SK-N-SH treated with all-trans-retinoic acid at 6 μM for 48 hours (cell line): ENCODE measurements around the gene OTOF.

Source experiments
- ATAC-seq: fragments of 200-7000 bp; cut with Tn5 transposase; 3 replicates; pipeline ENCODE4 v1.9.1; 2020; ENCODE audit warnings: mild to moderate bottlenecking, moderate library complexity
- ARNTL ChIP-seq: fragments of 450-650 bp; formaldehyde crosslinking; IDR thresholded peaks from 2 replicates; pipeline ENCODE4 v1.5.0; 2020; ENCODE audit warnings: low read depth, mild to moderate bottlenecking, moderate library complexity, borderline replicate concordance
- BACH2 ChIP-seq: fragments of 250-450 bp; sonication (Bioruptor Pico); IDR thresholded peaks from 2 replicates; pipeline ENCODE4 v1.9.0; 2021; ENCODE audit warnings: mild to moderate bottlenecking, borderline replicate concordance
- CSDC2 ChIP-seq: fragments of 250-450 bp; sonication (Bioruptor Pico); IDR thresholded peaks from 2 replicates; pipeline ENCODE4 v1.5.0; 2020; ENCODE audit warnings: mild to moderate bottlenecking, moderate library complexity
- ESRRG ChIP-seq: fragments of 250-450 bp; sonication (Bioruptor Pico); IDR thresholded peaks from 2 replicates; pipeline ENCODE4 v1.6.1; 2021; ENCODE audit warnings: mild to moderate bottlenecking
- OSR1 ChIP-seq: fragments of 250-450 bp; sonication (Bioruptor Pico); IDR thresholded peaks from 2 replicates; pipeline ENCODE4 v1.8.0; 2022; ENCODE audit warnings: moderate library complexity, mild to moderate bottlenecking, inconsistent platforms
- POU6F1 ChIP-seq: fragments of 250-450 bp; sonication (Bioruptor Pico); IDR thresholded peaks from 2 replicates; pipeline ENCODE4 v1.8.0; 2021; ENCODE audit warnings: low read depth, mild to moderate bottlenecking, moderate library complexity, borderline replicate concordance
- PPARA ChIP-seq: fragments of 250-450 bp; sonication (Bioruptor Pico); IDR thresholded peaks from 2 replicates; pipeline ENCODE4 v1.5.0; 2020; ENCODE audit warnings: mild to moderate bottlenecking, borderline replicate concordance
- RARB ChIP-seq: fragments of 250-450 bp; sonication (Bioruptor Pico); IDR thresholded peaks from 2 replicates; pipeline ENCODE4 v1.8.0; 2021; ENCODE audit warnings: mild to moderate bottlenecking, moderate library complexity
- SNAI2 ChIP-seq: fragments of 250-450 bp; sonication (Bioruptor Pico); IDR thresholded peaks from 2 replicates; pipeline ENCODE4 v1.5.0; 2020; ENCODE audit warnings: mild to moderate bottlenecking, moderate library complexity
- TCF4 ChIP-seq: fragments of 250-450 bp; sonication (Bioruptor Pico); IDR thresholded peaks from 2 replicates; pipeline ENCODE4 v1.8.0; 2021; ENCODE audit warnings: mild to moderate bottlenecking, moderate library complexity, borderline replicate concordance
- TSHZ2 ChIP-seq: fragments of 250-450 bp; sonication (Bioruptor Pico); IDR thresholded peaks from 2 replicates; pipeline ENCODE4 v1.5.0; 2020; ENCODE audit warnings: mild to moderate bottlenecking, moderate library complexity
- ZC3H10 ChIP-seq: fragments of 250-450 bp; sonication (Bioruptor Pico); IDR thresholded peaks from 2 replicates; pipeline ENCODE4 v1.5.1; 2021; ENCODE audit warnings: mild to moderate bottlenecking, moderate library complexity
- ZFP3 ChIP-seq: fragments of 250-450 bp; sonication (Bioruptor Pico); IDR thresholded peaks from 2 replicates; pipeline ENCODE4 v1.5.0; 2020; ENCODE audit warnings: mild to moderate bottlenecking, moderate library complexity
- TF ChIP-seq, protein P1 (sequence below): fragments of 250-450 bp; sonication (Bioruptor Pico); IDR thresholded peaks from 2 replicates; pipeline ENCODE4 v1.8.0; 2020; ENCODE audit warnings: mild to moderate bottlenecking, moderate library complexity, borderline replicate concordance
- TF ChIP-seq, protein P2 (sequence below): fragments of 250-450 bp; sonication (Bioruptor Pico); IDR thresholded peaks from 2 replicates; pipeline ENCODE4 v1.5.1; 2020; ENCODE audit warnings: low read depth, mild to moderate bottlenecking, moderate library complexity
- TF ChIP-seq, protein P3 (sequence below): fragments of 250-450 bp; sonication (Bioruptor Pico); IDR thresholded peaks from 2 replicates; pipeline ENCODE4 v1.5.1; 2021; ENCODE audit warnings: mild to moderate bottlenecking, moderate library complexity

OTOF gene

GRCh38 chr2:26450031-26450635, 27.8 kb downstream of the OTOF start:
- TF ChIP-seq TSHZ2 (no peak), BACH2 (CRISPR knock-in tag) (no peak), ESRRG (CRISPR knock-in tag) (no peak), ZFP3 (CRISPR knock-in tag) (no peak), ZC3H10 (no peak), POU6F1 (CRISPR knock-in tag) (no peak), CSDC2 (no peak), PPARA (no peak), OSR1 (CRISPR knock-in tag) (no peak), SNAI2 (CRISPR knock-in tag) (no peak), RARB (CRISPR knock-in tag) (no peak)
- TF ChIP-seq, protein P1, sequence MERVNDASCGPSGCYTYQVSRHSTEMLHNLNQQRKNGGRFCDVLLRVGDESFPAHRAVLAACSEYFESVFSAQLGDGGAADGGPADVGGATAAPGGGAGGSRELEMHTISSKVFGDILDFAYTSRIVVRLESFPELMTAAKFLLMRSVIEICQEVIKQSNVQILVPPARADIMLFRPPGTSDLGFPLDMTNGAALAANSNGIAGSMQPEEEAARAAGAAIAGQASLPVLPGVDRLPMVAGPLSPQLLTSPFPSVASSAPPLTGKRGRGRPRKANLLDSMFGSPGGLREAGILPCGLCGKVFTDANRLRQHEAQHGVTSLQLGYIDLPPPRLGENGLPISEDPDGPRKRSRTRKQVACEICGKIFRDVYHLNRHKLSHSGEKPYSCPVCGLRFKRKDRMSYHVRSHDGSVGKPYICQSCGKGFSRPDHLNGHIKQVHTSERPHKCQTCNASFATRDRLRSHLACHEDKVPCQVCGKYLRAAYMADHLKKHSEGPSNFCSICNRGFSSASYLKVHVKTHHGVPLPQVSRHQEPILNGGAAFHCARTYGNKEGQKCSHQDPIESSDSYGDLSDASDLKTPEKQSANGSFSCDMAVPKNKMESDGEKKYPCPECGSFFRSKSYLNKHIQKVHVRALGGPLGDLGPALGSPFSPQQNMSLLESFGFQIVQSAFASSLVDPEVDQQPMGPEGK (CRISPR knock-in tag): no peak
- ATAC-seq: no peak

GRCh38 chr2:26449278-26450030, 28.5 kb downstream of the OTOF start:
- ATAC-seq: no peak
- TF ChIP-seq SNAI2 (CRISPR knock-in tag): no peak
- TF ChIP-seq, protein P1 (CRISPR knock-in tag): no peak
- TF ChIP-seq ZFP3 (CRISPR knock-in tag): no peak
- no peak for TF ChIP-seq ARNTL (CRISPR knock-in tag)
- TF ChIP-seq TCF4 (CRISPR knock-in tag): no peak
- TF ChIP-seq BACH2 (CRISPR knock-in tag): no peak

- no peak for ATAC-seq
- TF ChIP-seq, protein P2, sequence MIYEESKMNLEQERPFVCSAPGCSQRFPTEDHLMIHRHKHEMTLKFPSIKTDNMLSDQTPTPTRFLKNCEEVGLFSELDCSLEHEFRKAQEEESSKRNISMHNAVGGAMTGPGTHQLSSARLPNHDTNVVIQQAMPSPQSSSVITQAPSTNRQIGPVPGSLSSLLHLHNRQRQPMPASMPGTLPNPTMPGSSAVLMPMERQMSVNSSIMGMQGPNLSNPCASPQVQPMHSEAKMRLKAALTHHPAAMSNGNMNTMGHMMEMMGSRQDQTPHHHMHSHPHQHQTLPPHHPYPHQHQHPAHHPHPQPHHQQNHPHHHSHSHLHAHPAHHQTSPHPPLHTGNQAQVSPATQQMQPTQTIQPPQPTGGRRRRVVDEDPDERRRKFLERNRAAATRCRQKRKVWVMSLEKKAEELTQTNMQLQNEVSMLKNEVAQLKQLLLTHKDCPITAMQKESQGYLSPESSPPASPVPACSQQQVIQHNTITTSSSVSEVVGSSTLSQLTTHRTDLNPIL (CRISPR knock-in tag): no peak
- no peak for TF ChIP-seq ZFP3 (CRISPR knock-in tag)
- TF ChIP-seq POU6F1 (CRISPR knock-in tag): no peak
- no peak for TF ChIP-seq TSHZ2
- TF ChIP-seq, protein P1 (CRISPR knock-in tag): no peak
- TF ChIP-seq CSDC2: no peak
- TF ChIP-seq, protein P3, sequence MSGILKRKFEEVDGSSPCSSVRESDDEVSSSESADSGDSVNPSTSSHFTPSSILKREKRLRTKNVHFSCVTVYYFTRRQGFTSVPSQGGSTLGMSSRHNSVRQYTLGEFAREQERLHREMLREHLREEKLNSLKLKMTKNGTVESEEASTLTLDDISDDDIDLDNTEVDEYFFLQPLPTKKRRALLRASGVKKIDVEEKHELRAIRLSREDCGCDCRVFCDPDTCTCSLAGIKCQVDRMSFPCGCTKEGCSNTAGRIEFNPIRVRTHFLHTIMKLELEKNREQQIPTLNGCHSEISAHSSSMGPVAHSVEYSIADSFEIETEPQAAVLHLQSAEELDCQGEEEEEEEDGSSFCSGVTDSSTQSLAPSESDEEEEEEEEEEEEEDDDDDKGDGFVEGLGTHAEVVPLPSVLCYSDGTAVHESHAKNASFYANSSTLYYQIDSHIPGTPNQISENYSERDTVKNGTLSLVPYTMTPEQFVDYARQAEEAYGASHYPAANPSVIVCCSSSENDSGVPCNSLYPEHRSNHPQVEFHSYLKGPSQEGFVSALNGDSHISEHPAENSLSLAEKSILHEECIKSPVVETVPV (CRISPR knock-in tag): no peak
- TF ChIP-seq PPARA: no peak
Observed at GRCh38 chr2:26448651-26449050, 29.3 kb downstream of the OTOF start.
